Thyroid gland (tissue), 4 donors: ENCODE measurements around the gene GPC5.

ENCODE experiments used
- POLR2A ChIP-seq, 2 donors: fragments of 450-650 bp; IDR thresholded peaks; one replicate each; pipeline ENCODE4 v1.6.1; 2017; ENCODE audit warnings: antibody characterized with exemption in 2 of 2, mild to moderate bottlenecking in 2 of 2, moderate library complexity in 1 of 2
- TF ChIP-seq, protein P1 (sequence below), 6 experiments: fragments of 200-600 bp in 3 of 6; fragments of 450-650 bp in 3 of 6; sonication (generic) in 3 of 6; IDR thresholded peaks; one replicate each; pipeline ENCODE4 v1.5.1; 2016 to 2019; ENCODE audit warnings: antibody characterized with exemption in 6 of 6, mild to moderate bottlenecking in 2 of 6, inconsistent platforms in 1 of 6, moderate library complexity in 1 of 6

GRCh38 chr13:91805605-91806004 lies 407.2 kb downstream of the GPC5 start:
- TF ChIP-seq, protein P1, sequence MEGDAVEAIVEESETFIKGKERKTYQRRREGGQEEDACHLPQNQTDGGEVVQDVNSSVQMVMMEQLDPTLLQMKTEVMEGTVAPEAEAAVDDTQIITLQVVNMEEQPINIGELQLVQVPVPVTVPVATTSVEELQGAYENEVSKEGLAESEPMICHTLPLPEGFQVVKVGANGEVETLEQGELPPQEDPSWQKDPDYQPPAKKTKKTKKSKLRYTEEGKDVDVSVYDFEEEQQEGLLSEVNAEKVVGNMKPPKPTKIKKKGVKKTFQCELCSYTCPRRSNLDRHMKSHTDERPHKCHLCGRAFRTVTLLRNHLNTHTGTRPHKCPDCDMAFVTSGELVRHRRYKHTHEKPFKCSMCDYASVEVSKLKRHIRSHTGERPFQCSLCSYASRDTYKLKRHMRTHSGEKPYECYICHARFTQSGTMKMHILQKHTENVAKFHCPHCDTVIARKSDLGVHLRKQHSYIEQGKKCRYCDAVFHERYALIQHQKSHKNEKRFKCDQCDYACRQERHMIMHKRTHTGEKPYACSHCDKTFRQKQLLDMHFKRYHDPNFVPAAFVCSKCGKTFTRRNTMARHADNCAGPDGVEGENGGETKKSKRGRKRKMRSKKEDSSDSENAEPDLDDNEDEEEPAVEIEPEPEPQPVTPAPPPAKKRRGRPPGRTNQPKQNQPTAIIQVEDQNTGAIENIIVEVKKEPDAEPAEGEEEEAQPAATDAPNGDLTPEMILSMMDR (IDR thresholded peaks at IDR 0.05), result peak in 3 of 6 experiments; percentile 41 to 54 (median 49)
- TF ChIP-seq POLR2A (IDR thresholded peaks at IDR 0.05), result no peak
